HG02943 (cell line): ENCODE results near the gene NSD1.
"Not testable (repeated sequence)": the region's sequence is repeated elsewhere in the genome, so short reads cannot be mapped to it uniquely, and the experiment has no call there.

Source experiments
- ATAC-seq: cut with Tn5 transposase; IDR thresholded peaks from one replicate; pipeline ENCODE4 v1.9.1; 2021; ENCODE audit warnings: mild to moderate bottlenecking, low read depth, moderate library complexity; ENCODE audit not compliant: unreplicated experiment

NSD1 gene

GRCh38 chr5:177303925-177304391 is 170.4 kb downstream of the NSD1 start:
- no peak for ATAC-seq

GRCh38 chr5:177304392-177305119 is 171.0 kb downstream of the NSD1 start:
- no peak for ATAC-seq

- not testable (repeated sequence) for ATAC-seq
These were observed 172.6 kb downstream of the NSD1 start for GRCh38 chr5:177306103-177306640.

GRCh38 chr5:177306674-177307543 is 173.3 kb downstream of the NSD1 start:
- no peak for ATAC-seq

GRCh38 chr5:177307544-177308363 is 174.2 kb downstream of the NSD1 start:
- ATAC-seq = no peak

- ATAC-seq = no peak
These were observed 175.2 kb downstream of the NSD1 start for GRCh38 chr5:177308740-177309139.

GRCh38 chr5:177309351-177310191 is 176.0 kb downstream of the NSD1 start:
- ATAC-seq = no peak

- no peak for ATAC-seq
These were observed 176.8 kb downstream of the NSD1 start for GRCh38 chr5:177310332-177310731.

GRCh38 chr5:177310757-177311391 is 177.3 kb downstream of the NSD1 start:
- ATAC-seq = no peak

- no peak for ATAC-seq
These were observed 177.8 kb downstream of the NSD1 start for GRCh38 chr5:177311392-177311722.

- peak; percentile 70 for ATAC-seq
These were observed 178.4 kb downstream of the NSD1 start, which contains the start of gene MXD3 for GRCh38 chr5:177311723-177312648. Gene MXD3 (minus strand): TSS chr5:177311898. CDS start chr5:177311830, 68 bp downstream.

GRCh38 chr5:177312649-177313181 is 179.1 kb downstream of the NSD1 start:
- ATAC-seq = peak; percentile 0

- ATAC-seq = no peak
These were observed 180.1 kb downstream of the NSD1 start for GRCh38 chr5:177313561-177314259.

- no peak for ATAC-seq
These were observed 181.1 kb downstream of the NSD1 start for GRCh38 chr5:177314376-177315342.

- ATAC-seq = no peak
These were observed 181.8 kb downstream of the NSD1 start for GRCh38 chr5:177315411-177315810.

GRCh38 chr5:177316005-177316404 is 182.4 kb downstream of the NSD1 start:
- no peak for ATAC-seq
